ENCODE measurements around the gene NPIPB6. TPM values are rescaled to one million over a fixed set of nuclear protein-coding genes. Genes with fewer than 3 reads are reported as not detected.

The NPIPB6 gene
- total RNA-seq, 4 donors from 2014 or later: 1.5 to 10.2 (median 3.6) TPM

DNA sequence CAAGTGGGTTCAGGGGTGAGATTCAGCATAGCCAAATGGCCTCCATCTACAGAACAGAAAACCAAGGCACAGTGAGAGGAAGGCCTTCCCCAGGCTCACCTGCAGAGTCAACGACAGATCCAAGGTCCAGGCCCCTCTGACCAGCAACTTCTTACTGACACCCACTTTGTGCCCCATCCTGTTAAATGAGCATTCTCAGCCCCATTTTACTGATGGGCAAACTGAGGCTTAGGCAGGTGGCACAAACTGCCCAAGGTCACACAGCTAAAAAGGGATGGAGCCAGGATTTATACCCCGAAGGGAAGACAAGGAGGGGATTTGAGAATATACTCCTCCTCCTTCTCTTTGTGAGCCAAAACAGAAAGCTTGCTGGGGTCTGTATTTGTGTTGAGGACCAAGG, 61.7 kb downstream of the NPIPB6 start:
- no peak for DNase-seq (ENCODE audit: low spot score in 2 of 2)
- TF ChIP-seq, protein P1, sequence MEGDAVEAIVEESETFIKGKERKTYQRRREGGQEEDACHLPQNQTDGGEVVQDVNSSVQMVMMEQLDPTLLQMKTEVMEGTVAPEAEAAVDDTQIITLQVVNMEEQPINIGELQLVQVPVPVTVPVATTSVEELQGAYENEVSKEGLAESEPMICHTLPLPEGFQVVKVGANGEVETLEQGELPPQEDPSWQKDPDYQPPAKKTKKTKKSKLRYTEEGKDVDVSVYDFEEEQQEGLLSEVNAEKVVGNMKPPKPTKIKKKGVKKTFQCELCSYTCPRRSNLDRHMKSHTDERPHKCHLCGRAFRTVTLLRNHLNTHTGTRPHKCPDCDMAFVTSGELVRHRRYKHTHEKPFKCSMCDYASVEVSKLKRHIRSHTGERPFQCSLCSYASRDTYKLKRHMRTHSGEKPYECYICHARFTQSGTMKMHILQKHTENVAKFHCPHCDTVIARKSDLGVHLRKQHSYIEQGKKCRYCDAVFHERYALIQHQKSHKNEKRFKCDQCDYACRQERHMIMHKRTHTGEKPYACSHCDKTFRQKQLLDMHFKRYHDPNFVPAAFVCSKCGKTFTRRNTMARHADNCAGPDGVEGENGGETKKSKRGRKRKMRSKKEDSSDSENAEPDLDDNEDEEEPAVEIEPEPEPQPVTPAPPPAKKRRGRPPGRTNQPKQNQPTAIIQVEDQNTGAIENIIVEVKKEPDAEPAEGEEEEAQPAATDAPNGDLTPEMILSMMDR (IDR thresholded peaks at IDR 0.05): no peak
- no peak for TF ChIP-seq POLR2A (IDR thresholded peaks at IDR 0.05)
- intact Hi-C loops (cut with DNase I; ENCODE audit: low total_unique reads): no loop called here
- 84 to 89% methylated on average over 2 of the region's 2 CpGs for WGBS, 2 donors
- no peak overlapping the region for H3K4me3 ChIP-seq (ENCODE audit: low read depth, poor library complexity, severe bottlenecking)

DNA sequence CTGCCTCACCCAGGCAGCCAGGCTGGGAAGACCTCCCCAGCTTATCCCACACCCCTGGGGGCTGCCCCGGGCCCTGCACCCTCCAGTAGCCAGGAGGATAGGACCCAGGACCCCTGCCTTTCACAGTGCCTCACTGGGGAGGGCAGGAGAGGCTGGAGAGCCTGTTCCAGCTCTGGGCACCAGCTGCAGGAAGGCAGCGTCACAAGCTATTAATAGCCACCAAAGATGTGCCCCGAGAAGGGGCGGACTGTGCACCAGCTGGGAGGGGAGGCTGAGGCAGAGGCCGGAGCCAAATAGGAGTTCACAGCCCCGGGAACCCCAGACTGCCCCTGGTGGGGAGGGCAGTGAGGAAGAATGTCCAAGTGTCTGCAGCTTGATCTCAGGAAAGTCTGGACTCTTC, 62.2 kb downstream of the NPIPB6 start:
- TF ChIP-seq POLR2A (IDR thresholded peaks at IDR 0.05): no peak
- TF ChIP-seq, protein P1 (IDR thresholded peaks at IDR 0.05): no peak
- no peak for DNase-seq (ENCODE audit: low spot score in 2 of 2)
- intact Hi-C loops (cut with DNase I; ENCODE audit: low total_unique reads): no loop called here
- WGBS, 2 donors: 54 to 69% methylated on average over 4 to 6 of the region's 6 CpGs
- no peak overlapping the region for H3K4me3 ChIP-seq (ENCODE audit: low read depth, poor library complexity, severe bottlenecking)

DNA sequence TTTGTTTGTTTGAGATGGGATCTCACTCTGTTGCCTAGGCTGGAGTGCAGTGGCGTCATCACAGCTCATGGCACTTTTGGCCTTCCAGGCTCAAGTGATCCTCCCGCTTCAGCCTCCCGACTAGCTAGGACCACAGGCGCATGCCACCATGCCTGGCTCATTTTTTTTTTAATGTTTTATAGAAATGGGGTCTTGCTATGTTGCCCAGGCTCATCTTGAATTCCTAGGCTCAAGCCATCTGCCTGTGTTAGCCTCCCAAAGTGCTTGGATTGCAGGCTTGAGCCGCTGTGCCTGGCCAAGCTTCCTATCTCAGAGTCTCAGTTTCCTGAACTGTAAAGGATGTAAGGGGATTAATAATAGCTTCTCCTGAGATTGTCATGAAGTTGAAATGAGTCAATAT, 63.0 kb downstream of the NPIPB6 start:
- TF ChIP-seq, protein P1 (IDR thresholded peaks at IDR 0.05): no peak
- TF ChIP-seq POLR2A (IDR thresholded peaks at IDR 0.05): no peak
- no peak for DNase-seq (ENCODE audit: low spot score in 2 of 2)
- intact Hi-C loops (cut with DNase I; ENCODE audit: low total_unique reads): no loop called here
- WGBS, 2 donors: 96 to 98% methylated on average over 5 of the region's 5 CpGs
- no peak overlapping the region for H3K4me3 ChIP-seq (ENCODE audit: low read depth, poor library complexity, severe bottlenecking)

DNA sequence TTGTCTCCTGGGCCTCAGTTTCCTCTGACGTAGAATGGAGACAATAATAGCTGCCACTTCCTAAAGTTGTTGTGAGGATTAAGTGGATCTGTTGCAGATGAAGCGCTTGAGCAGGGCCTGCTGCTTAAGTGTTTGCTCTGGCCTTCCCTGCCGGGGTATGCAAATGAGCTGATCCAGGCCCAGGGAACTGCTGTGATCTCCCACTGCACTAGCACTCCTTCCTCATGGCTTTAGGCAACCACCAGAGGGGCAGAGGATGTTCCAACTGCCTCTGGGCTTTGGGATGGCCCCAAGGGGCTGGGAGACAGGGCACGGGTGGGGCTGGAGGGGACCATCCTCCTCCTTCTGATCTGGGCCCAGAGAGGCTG, 64.8 kb downstream of the NPIPB6 start:
- no peak overlapping the region for H3K4me3 ChIP-seq (ENCODE audit: low read depth, poor library complexity, severe bottlenecking)
- DNase-seq (ENCODE audit: low spot score in 2 of 2): no peak
- WGBS, 2 donors: 81 to 89% methylated on average over 1 to 4 of the region's 4 CpGs
- TF ChIP-seq POLR2A (IDR thresholded peaks at IDR 0.05): no peak
- TF ChIP-seq, protein P1 (IDR thresholded peaks at IDR 0.05): no peak
- intact Hi-C loops (cut with DNase I; ENCODE audit: low total_unique reads): no loop called here

DNA sequence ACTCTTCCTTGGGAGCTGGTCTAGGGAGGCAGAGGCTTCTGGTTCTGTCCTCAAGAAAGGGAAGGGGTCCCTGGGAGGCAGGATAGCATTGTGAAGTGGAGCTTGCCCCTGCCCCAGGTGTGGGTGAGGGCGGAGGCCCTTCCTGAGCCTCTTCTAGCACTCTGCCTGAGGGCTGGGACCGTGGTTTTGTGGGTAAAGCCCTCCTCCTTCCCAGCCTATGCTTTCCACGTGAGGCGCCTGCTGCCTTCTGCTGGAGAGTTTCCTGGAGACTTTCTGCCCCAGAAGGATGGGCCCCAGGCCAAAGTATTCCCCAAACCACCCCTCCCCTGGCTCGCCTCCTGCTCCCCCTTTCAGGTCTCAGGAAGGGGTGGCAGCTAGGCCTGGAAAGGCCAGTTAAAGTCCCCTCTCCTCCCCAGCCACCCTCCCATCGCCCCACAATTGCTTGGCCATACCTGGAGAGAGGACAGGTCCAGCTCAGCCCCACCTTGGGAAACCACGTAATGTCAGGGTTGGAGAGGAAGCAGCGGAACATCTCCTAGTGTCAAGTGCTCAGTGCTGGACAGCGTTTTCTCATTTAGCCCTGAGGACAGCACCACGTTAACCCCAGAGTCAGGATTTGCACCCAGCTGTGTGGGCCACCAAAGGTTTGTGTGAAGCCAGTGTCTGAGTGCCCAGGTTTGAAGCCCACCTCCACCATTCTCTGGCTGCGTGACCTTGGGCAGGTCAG, 65.4 kb downstream of the NPIPB6 start:
- intact Hi-C loops (cut with DNase I; ENCODE audit: low total_unique reads): no loop called here
- WGBS, 2 donors: 56 to 58% methylated on average over 10 to 11 of the region's 11 CpGs
- TF ChIP-seq POLR2A (IDR thresholded peaks at IDR 0.05): no peak
- H3K4me3 ChIP-seq (ENCODE audit: low read depth, poor library complexity, severe bottlenecking): no peak overlapping the region
- no peak for DNase-seq (ENCODE audit: low spot score in 2 of 2)

DNA sequence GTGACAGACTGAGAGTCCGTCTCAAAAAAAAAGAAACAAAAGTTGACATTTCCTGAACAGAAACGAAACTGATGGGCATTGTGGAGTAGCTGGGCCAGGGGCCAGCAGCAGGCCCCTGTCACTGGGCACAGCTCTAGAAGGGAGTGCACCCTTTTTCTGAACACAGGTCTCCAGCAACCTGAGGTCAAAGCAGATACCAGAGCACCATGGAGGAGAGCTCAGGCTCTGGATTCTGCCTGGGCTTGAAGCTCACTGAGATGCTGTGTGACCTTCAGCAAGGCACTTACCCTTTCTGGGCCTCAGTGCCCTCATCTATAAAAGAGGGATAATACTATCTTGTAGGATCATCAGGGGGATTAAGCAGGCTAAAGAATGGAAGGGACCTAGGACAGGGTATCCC, 66.0 kb downstream of the NPIPB6 start:
- no peak for DNase-seq (ENCODE audit: low spot score in 2 of 2)
- TF ChIP-seq POLR2A (IDR thresholded peaks at IDR 0.05): no peak
- TF ChIP-seq, protein P1 (IDR thresholded peaks at IDR 0.05): no peak
- H3K4me3 ChIP-seq (ENCODE audit: low read depth, poor library complexity, severe bottlenecking): no peak overlapping the region
- WGBS, 2 donors: 55 to 56% methylated on average over 2 of the region's 2 CpGs
- intact Hi-C loops (cut with DNase I; ENCODE audit: low total_unique reads): no loop called here
